Right kidney (tissue), 1 donor: ENCODE measurements around the gene SCNN1G.

Source experiments
- DNase-seq: peaks from one replicate; pipeline ENCODE4 v3.0.0-alpha.2; 2016

SCNN1G gene

DNA sequence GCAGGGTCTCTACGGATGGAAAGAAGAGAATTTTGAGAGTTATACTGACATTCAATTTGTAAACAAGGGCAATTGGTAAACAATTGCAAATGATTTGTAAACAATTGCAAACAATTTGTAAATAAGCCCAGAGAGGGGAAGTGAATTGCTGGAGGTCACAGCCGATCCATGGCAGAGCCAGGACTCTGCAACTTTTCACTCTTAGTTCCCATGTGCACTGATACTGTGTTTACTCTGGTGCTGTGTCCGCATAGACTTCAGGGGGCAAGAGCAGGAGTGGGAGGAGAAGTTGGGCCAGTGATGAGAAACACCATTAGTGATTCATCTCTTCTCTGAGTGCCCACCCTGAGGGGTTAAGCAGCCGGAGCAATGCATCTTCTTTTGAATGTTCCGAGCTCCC is 14.0 kb downstream of the SCNN1G start:
- DNase-seq = no peak

DNA sequence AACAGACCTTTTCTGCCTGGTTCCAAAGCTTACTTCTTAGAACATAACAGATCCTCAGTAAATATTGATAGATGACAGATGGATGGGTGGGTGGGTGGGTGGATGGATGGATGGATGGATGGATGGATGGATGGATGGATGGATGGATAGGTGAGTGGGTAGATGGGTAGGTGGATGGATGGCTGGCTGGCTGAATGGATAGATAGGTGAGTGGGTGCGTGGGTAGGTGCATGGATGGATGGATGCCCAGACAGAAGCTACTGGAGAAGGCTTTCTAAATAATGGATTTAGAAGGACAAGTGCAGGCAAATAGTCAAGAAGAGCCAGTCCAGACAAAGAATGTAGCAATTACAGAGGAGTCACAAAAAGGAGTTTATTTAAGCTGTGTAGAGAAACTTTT is 19.6 kb downstream of the SCNN1G start:
- no peak for DNase-seq

DNA sequence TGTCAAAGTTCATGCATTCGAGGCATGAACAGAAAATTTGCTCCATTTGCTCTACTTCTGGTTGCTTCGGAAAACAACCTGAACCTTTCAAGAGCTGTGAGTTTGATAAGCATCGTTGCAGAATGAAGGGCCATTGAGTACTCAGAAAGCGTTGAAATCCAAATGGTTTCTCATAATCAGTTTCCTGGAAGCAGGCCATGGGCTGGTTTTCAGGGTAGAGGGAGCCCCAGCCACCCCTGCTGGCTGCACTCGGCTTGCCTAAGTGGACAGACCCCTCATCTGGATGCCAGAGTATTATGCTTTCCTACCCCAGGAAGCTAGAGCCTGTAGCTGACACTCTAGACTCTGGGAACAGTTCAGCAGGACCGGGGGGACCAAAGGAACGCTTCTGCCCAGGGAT is 24.4 kb downstream of the SCNN1G start:
- DNase-seq = no peak

DNA sequence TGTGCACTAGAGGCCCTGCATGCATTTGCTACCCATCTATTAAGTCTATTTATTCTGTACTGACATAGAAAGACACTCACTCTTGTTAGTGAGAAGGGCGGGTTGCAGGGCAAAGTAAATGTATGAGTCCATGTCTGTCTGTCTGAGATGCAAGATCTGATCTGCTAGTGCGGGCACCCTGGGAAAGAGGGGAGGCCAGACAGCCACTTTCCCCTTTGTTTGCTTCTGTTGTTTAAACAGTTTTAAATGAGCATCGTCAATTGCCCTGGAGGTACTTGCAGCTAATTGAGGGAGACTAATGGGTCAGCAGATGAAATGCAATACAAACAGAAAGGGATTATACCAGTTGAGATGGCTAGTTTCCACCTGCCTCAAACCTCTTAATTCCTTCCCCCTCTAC is 24.9 kb downstream of the SCNN1G start:
- DNase-seq = no peak

DNA sequence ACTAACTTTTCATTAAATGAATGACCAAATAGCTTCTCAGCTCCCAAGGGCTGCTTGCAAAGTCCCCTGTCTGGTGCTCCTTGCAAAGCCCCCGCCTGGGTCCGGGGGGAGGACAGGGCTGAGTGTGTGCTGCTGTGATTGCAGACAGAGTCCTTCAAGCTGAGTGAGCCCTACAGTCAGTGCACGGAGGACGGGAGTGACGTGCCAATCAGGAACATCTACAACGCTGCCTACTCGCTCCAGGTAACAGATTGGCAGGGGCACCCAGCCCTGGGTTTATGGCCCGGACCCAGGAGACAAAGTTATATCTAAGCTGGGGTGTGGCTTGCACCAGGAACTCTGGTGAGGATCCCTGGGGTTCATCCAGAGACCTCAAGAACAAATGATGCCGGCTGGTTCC is 27.1 kb downstream of the SCNN1G start:
- no peak for DNase-seq

DNA sequence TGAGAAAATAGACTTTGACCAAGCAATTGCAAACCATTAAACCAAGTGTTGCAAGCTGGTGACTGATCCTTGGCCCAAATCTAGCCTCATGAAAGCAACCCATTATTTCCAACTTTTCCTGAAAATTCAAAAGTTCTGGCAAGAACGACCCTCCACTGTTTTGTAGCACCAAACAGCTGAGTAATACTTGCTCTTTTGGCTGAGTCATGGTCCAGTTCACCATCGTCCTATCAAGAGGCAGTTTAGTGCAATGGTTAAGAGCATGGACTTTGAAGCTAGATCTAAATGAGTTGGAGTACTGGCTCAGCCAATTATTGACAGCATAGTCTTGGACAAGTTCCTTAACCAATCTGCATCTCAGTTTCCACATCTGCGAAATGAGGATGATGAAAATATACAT is 31.3 kb downstream of the SCNN1G start:
- DNase-seq = no peak

DNA sequence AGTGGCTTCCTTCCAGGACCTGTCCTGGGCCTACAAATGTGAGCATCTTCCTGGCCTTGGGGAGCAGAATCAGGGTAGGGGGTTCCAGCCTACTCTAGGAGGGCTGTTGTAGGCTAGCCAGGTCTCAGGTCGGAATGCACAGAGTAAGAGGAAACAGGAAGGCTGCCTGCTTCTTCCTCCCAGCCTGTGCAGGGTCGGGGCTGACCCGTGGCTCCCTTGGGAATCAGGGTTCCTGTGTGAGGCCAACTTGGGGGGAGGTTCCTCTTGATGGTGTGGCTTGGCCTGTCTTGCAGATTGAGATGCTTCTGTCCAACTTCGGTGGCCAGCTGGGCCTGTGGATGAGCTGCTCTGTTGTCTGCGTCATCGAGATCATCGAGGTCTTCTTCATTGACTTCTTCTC is 32.3 kb downstream of the SCNN1G start:
- DNase-seq = no peak

DNA sequence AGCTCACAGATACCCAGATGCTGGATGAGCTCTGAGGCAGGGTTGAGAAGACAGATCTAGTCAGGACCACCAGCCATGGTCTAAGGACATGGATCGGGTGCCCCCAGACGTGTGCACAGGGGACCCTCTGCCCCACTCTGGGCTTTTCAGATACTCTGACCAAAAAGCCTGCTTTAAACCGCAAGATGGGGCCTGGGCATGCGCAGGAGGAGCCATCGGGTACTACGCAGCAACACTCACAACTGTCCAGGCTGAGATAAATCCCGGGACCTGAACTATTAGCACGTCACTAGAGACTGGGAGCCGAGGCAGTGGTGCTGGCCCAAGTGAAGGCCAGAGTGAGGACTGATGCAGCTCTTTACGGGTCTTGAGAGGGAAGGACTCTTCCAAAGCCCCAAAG is 32.9 kb downstream of the SCNN1G start:
- no peak for DNase-seq

DNA sequence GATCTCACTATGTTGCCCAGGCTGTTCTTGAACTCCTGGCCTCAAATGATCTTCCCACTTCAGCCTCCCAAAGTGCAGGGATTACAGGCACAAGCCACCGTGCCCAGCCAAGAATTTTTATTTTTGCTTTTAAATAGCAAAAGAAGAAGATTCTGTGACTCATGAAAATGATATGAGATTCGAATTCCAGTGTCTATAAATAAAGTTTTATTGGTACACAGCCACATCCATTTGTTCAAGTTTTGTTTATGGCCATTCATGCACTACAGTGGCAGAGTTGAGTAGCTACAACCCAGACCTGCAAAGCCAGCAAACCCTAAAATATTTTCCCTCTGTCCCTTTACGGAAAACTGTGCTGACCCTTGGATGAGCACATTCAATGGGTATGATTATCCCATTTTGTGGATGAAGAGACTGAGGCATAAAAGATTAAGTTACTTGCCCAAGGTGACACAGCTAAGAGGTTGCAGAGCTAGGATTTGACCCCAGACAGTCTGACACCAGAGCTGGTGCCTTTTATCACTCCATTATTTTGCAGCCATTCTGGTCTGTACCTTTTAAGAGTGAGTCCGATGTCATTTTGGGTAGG is 34.2 kb downstream of the SCNN1G start:
- DNase-seq = no peak

DNA sequence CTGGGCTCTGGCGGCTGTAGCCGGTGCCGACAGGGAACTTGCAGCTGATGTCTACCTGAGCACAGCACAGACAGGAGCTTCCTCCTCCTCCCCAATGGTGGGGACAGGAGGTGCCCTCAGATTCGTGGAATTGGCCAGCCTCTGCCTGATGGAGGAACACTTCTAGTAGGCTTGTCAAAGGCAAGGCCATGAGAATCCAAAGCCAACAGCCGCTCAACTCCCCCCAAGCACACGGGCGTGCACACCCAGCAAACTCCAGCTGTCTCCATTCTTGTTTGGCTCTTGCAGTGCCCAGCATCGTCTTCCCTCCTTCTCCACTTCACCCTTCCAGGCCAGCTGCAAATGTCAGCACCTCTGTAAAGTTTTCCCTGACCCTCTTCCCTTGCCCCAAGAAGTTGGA is 35.1 kb downstream of the SCNN1G start:
- no peak for DNase-seq

DNA sequence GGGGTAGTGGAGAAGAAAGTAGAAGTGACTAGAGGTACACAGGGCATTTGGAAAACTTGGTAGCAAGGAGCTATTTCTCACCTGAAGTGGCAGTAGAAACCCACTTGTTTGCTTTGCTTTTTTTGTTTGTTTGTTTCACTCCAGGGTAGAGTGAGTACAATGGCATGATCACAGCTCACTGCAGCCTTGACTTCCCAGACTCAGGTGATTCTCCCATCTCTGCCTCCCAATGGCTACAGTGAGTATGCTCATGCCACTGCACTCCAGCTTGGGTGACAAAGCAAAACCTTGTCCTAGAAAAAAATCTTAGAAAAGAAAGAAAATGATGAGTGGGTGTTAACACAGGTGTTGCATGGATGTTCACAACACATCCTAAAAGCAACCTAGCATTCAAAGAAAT is 40.4 kb downstream of the SCNN1G start:
- DNase-seq = no peak

DNA sequence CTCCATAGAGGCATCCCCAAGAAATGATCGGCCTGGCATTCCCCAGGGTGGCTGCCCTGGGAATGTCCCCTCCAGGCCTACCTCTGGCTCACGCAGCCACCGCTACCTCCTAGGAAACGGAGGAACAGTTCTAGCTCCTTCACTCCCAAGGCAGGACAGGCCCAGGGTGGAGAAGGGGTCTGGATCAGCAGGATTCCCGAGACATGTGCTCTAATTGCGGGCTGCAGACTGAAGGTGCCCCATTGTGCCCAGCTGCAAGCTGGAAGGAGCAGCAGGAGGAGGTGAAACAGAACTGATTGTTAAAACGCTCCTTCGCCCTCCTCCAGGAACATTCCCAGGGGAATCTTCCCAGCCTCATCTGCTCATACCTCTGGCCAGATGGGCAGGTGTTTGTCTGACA is 40.8 kb downstream of the SCNN1G start:
- no peak for DNase-seq

DNA sequence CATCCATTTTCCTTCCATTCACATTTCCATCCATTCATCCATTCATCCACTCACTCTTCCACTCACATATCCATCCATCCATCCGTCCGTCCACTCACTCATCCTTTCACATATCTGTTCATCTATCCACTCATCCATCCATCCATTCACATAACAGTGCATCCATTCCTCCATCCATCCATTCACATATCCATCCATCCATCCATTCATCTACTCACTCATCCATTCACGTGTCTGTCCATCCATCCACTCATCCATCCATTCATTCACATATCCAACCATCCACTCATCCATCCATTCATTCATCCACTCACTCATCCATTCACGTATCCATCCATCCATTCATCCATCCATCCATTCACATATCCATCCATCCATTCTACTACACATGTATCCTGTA is 42.6 kb downstream of the SCNN1G start:
- no peak for DNase-seq

DNA sequence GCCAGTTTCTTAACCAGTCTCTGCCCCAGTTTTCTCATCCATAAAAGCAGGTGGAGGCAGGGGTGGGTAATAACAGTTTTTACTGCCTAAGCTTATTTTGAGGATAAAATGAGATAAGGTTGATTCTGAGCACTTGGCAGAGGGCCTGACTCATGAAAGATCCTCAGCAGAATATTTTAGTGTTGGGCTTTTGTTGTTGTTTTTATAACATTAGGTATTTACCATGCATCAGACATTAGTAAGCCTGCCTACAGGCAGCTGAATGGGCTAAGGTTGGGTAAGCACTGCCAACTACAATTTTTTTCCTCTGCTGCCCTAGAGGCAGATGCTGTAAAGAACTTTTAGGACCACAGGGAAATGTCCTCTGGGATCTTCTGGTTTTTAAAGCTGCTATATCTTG is 43.1 kb downstream of the SCNN1G start:
- no peak for DNase-seq

DNA sequence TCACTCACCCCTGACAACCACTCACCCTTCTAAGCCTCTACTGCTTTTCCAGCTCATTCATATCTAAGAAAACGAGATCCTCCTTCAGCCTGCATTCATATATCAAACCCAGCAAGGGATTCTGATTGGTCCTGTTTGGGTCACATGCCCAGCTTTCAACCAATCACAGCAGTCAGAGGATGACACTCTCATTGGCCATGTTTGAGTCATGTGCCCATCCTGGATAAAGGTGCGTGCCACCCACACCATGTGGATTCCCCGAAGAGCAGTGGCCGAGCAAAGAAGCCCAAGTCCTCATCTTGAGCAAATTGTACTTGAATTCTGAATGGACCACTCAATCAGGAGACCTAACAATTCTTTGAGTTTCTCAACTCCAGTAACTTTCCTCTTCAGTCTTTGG is 45.0 kb downstream of the SCNN1G start:
- no peak for DNase-seq

DNA sequence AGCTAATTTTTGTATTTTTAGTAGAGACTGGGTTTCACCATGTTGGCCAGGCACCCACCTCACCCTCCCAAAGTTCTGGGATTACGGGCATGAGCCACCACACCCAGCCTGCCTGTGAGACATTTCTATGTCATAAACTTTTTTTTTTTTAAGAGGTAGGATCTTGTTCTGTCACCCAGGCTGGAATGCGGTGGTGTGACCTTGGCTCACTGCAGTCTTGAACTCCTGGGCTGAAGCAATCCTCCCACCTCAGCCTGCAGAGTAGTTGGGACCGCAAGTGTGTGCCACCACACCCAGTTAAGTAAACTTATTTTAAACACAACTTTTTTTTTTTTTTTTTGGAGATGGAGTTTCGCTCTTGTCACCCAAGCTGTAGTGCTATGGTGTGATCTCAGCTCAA is 47.2 kb downstream of the SCNN1G start:
- no peak for DNase-seq

DNA sequence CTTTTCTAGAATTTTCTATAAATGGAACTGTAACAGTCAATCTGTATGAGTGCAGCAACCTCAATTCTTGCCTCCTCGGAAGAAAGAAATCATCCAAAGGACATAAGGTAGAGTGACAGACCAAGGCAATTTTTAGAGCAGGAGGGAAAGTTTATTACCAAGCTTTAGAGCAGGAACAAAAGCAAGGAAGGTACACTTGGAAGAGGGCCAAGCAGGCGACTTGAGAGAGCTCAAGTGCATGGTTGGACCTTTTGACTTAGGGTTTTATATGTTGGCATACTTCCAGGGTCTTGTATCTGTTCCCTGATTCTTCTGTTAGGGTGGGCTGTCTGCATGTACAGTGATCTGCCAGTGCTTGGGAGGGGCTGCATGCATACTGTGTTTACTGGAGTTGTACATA is 50.3 kb downstream of the SCNN1G start:
- no peak for DNase-seq

DNA sequence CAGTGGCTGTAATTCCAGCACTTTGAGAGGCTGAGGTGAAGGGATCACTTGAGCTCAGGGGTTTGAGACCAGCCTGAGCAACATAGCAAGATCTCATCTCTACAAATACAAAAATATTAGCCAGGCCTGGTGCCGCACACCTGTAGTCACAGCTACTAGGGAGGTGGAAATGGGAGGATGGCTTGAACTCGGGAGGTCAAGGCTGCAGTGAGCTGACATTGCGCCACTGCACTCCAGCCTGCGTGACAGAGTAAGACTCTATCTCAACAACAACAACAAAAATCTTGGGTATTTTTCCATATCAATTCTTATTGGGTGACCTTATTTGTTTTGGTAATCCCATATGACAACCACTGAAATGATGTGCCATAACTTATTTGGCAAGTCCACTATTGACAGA is 52.6 kb downstream of the SCNN1G start:
- no peak for DNase-seq

DNA sequence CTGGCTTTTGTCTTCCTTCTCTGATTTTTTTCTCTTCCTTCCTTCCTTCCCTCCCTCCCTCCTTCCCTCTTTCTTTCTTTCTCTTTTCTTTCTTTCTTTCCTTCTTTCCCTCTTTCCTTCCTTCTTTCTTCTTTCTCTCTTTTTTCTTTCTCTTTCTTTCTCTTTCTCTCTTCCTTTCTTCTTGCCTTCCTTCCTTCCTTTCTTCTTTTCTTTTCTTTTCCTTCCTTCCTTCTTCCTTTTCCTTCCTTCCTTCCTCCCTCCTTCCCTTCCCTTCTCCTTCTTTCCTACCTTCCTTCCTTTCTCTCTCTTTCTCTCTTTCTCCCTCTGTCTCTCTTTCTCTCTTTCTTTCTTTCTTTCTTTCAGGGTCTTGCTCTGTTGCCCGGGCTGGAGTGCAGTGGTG is 54.4 kb downstream of the SCNN1G start:
- no peak for DNase-seq

DNA sequence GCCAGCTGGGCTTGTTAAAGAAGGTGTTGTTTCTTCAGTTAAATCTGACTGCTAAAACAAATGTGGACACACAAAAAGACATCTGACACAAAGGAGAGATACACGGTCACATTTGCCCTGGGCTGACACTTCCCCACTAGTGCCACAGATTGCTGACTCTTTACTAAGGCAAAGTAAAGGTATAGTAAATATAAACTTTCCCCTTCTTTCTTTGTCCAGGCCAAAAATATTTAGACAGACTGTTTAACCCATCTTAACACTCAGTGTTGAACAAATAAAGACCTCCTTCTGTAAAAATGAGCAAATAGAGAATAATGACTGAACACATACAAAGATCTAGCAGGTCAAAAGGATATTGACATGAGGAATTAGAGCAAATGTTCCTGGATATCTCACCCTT is 58.4 kb downstream of the SCNN1G start:
- DNase-seq = no peak

DNA sequence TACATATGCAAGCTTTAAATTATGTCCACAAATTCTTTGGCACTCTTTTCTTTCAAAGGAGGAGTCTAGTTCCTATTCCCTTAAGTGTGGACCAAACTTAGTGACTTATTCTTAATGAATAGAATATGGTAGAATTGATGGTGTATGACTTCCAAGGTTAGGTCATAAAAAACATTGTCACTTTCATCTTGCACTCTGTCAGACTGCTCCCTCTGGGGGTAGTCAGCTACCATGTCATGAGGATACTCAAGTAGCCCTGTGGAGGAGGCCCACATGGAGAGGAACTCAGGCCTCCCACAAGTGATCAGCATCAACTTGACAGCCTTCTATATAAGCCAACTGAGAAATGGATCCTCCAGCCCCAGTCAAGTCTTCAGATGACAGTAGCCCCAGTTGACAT is 61.6 kb downstream of the SCNN1G start:
- DNase-seq = no peak

DNA sequence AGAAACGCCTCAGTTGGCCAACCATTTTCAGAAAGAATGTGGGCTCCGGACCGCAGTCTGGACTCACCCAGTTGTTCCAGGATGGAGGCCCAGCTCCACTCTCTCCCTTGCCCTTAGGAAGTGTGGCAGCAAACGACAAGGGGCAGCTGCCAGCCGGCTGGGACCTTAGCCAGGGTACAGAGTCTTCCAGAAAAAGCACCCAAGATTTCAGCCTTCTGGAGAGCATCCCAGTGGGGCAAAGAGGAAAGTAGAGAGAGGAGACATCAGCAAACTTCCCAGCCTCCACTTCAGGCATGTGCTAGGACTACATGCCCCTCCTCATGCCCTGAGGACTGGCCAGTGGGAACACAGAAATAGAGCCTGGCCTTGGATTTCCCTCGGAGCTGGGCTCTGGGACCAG is 62.7 kb downstream of the SCNN1G start:
- no peak for DNase-seq

DNA sequence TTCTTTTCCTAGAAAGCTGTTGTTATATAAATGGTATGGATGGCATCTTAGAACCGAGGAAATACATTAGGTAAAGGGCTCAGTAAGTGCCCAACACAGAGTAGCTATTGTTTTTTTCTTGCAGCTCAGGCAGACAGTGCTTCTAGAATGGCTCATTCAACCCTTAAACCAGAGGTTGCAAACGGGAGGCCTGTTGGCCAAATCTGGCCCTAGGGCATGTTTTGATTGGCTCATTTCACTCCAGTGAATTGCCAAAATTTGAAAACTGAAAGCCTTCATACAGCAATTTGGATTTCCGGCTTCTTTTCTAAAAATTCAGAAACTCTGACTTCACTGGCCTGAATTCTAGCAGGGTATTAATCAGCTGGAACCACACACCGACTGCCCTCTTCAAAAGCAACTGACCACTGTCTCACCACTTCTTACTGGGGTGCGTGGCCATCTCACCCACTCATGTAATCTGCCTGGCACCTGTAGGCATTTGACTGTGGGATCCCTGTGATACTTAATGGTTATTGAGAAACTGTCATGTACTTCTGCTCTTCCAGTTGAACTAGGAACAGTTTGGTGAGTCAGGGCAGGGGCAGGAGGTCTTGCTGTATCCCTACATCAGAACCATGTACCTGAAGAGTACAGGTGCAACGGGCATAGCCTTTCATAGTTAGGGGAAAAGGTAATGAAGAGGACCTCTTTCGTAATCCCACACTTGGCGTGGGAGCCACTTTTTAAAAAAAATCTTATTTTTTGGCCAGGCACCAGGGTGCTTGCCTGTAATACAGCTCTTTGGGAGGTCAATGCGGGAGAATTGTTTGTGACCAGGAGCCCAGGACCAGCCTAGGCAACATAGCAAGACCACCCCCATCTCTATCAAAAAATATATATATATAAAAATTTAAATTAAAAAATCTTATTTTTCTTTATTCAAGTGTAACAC is 66.0 kb downstream of the SCNN1G start:
- DNase-seq = no peak

DNA sequence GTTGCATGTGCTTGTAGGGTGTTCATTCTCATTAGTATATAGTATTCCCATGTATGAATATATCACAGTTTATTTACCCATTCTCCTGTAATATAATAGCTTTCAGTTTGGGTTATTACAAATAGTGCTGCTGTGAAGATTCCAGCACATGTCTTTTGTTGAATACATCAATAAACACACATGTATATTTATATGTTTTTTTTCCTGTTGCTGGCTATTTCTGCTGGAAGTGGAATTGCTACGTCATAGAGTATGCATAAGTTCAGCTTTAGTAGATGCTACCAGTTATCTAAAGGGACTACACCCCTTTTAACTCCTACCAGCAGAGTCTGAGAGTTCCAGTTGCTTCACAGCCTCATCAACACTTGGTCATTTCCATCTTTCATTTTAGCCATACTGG is 67.3 kb downstream of the SCNN1G start:
- no peak for DNase-seq
